ENCODE measurements around the gene TMCO4.

GRCh38 chr1:19704247-19705113 is 95.2 kb downstream of the TMCO4 start:
- TF ChIP-seq JUN (IDR thresholded peaks at IDR 0.05; ENCODE audit: low read depth, low read length): no peak
- TF ChIP-seq, protein P1, sequence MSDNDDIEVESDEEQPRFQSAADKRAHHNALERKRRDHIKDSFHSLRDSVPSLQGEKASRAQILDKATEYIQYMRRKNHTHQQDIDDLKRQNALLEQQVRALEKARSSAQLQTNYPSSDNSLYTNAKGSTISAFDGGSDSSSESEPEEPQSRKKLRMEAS (IDR thresholded peaks at IDR 0.05): peak; percentile 38; the same call in 1 of the 2 replicates
- peak; percentile 92 to 95 (median 94) for TF ChIP-seq CTCF (IDR thresholded peaks at IDR 0.05; ENCODE audit: control extremely low read depth in 1 of 3, insufficient read depth in 1 of 3, low read depth in 1 of 3, low read length in 3 of 3)
- TF ChIP-seq ASH2L (IDR thresholded peaks at IDR 0.05; ENCODE audit: low read length): no peak
- no peak for TF ChIP-seq CEBPB (IDR thresholded peaks at IDR 0.05; ENCODE audit: low read depth, low read length)
- peak; percentile 42; the same call in 1 of the 2 replicates for TF ChIP-seq MAFK (IDR thresholded peaks at IDR 0.05; ENCODE audit: low read depth, low read length)

All from H1 (cell line).